ENCODE results near the gene NCAPD2.
"Not testable (repeated sequence)": the region's sequence is repeated elsewhere in the genome, so short reads cannot be mapped to it uniquely, and the experiment has no call there.

DNA sequence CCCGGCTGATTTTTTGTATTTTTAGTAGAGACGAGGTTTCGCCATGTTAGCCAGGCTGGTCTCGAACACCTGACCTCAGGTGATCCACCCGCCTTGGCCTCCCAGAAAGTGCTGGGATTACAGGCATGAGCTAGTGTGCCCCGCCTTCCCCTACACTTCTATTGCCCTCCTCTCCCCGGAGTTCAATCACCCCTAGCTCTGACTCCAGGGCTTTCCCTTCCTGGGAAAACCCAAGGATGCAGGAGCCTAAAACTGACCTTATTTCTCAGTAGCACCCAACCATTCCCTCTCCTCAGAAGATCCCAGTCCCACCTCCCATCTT lies 62.6 kb downstream of the NCAPD2 start:
- TF ChIP-seq, protein P1, sequence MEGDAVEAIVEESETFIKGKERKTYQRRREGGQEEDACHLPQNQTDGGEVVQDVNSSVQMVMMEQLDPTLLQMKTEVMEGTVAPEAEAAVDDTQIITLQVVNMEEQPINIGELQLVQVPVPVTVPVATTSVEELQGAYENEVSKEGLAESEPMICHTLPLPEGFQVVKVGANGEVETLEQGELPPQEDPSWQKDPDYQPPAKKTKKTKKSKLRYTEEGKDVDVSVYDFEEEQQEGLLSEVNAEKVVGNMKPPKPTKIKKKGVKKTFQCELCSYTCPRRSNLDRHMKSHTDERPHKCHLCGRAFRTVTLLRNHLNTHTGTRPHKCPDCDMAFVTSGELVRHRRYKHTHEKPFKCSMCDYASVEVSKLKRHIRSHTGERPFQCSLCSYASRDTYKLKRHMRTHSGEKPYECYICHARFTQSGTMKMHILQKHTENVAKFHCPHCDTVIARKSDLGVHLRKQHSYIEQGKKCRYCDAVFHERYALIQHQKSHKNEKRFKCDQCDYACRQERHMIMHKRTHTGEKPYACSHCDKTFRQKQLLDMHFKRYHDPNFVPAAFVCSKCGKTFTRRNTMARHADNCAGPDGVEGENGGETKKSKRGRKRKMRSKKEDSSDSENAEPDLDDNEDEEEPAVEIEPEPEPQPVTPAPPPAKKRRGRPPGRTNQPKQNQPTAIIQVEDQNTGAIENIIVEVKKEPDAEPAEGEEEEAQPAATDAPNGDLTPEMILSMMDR (IDR thresholded peaks at IDR 0.05), result not testable (repeated sequence)
- not testable (repeated sequence) for TF ChIP-seq POLR2A (IDR thresholded peaks at IDR 0.05; ENCODE audit: low read depth); POLR2AphosphoS5 (IDR thresholded peaks at IDR 0.05); EP300 (IDR thresholded peaks at IDR 0.05)
